SK-N-SH (cell line): ENCODE data around the gene NUP210L. TPM values are rescaled to one million over a fixed set of nuclear protein-coding genes. Genes with fewer than 3 reads are reported as not detected.

Experiments
- CTCF ChIA-PET: fragments of 300-600, 350-600 bp; formaldehyde crosslinking; extraction: SDS; loops from one replicate; lab custom pipeline; 2021; lab: Yijun Ruan, JAX
- POLR2A ChIA-PET: fragments of 350-600 bp; sonication (Branson Sonifier 250); formaldehyde crosslinking; extraction: SDS; loops from one replicate; lab custom pipeline; 2020; ENCODE audit warnings: antibody characterized with exemption, inconsistent platforms; lab: Yijun Ruan, JAX
- DNase-seq: peaks from one replicate; pipeline ENCODE4 v3.0.0; 2012
- H2AFZ ChIP-seq: fragments of 200-600 bp; sonication (generic); 2 replicates; pipeline ENCODE4 v1.8.1; 2016; ENCODE audit warnings: antibody characterized with exemption, mild to moderate bottlenecking, low read depth
- H3F3A ChIP-seq: fragments of 200-600 bp; sonication (generic); replicated peaks from 2 replicates; pipeline ENCODE3; 2016; ENCODE audit warnings: antibody characterized with exemption, mild to moderate bottlenecking; ENCODE audit not compliant: insufficient read depth
- H3K27ac ChIP-seq, 2 experiments: fragments of 200-500 bp in 1 of 2; fragments of 200-600 bp in 1 of 2; sonication (Bioruptor generic) in 1 of 2; sonication (generic), shearing (Covaris generic) in 1 of 2; 2 replicates each; pipeline versions ENCODE4 v1.5.1 to v1.6.1; 2014 to 2016; ENCODE audit warnings: low read depth in 2 of 2, inconsistent platforms in 1 of 2, low read length in 1 of 2, mild to moderate bottlenecking in 1 of 2, mixed read lengths in 1 of 2
- H3K27me3 ChIP-seq: fragments of 200-600 bp; sonication (generic), shearing (Covaris generic); 2 replicates; pipeline ENCODE4 v1.6.1; 2016; ENCODE audit warnings: mixed run types; ENCODE audit not compliant: insufficient read depth
- H3K36me3 ChIP-seq, 2 experiments: fragments of 200-500 bp in 1 of 2; fragments of 200-600 bp in 1 of 2; sonication (Bioruptor generic) in 1 of 2; sonication (generic) in 1 of 2; replicated peaks in 1 of 2; 2 replicates each; pipeline versions ENCODE3 to v1.5.1; 2014 to 2016; ENCODE audit warnings: low read length in 1 of 2, mild to moderate bottlenecking in 1 of 2; ENCODE audit not compliant: insufficient read depth in 2 of 2, control insufficient read depth in 1 of 2
- H3K4me1 ChIP-seq, 2 experiments: fragments of 200-500 bp in 1 of 2; fragments of 200-600 bp in 1 of 2; sonication (Bioruptor generic) in 1 of 2; sonication (generic), shearing (Covaris generic) in 1 of 2; 2 replicates each; pipeline versions ENCODE4 v1.5.1 to v1.6.1; 2014 to 2016; ENCODE audit warnings: low read depth in 1 of 2, low read length in 1 of 2, mixed run types in 1 of 2; ENCODE audit not compliant: insufficient read depth in 2 of 2, control insufficient read depth in 1 of 2
- H3K4me2 ChIP-seq: fragments of 200-600 bp; sonication (generic), shearing (Covaris generic); 2 replicates; pipeline ENCODE4 v1.6.1; 2017; ENCODE audit warnings: mixed run types
- H3K4me3 ChIP-seq, 2 experiments: fragments of 200-500 bp in 1 of 2; fragments of 200-600 bp in 1 of 2; sonication (Bioruptor generic) in 1 of 2; sonication (generic), shearing (Covaris generic) in 1 of 2; 2 replicates each; pipeline versions ENCODE4 v1.5.1 to v1.8.1; 2014 to 2016; ENCODE audit warnings: low read depth in 2 of 2, inconsistent platforms in 1 of 2, low read length in 1 of 2, mild to moderate bottlenecking in 1 of 2, mixed read lengths in 1 of 2, moderate library complexity in 1 of 2
- H3K79me2 ChIP-seq: fragments of 200-600 bp; sonication (generic); 2 replicates; pipeline ENCODE4 v1.8.1; 2017; ENCODE audit warnings: mild to moderate bottlenecking; ENCODE audit not compliant: insufficient read depth
- H3K9ac ChIP-seq: fragments of 200-600 bp; sonication (generic); 2 replicates; pipeline ENCODE4 v1.6.1; 2017; ENCODE audit warnings: mixed run types
- H3K9me2 ChIP-seq: fragments of 200-600 bp; sonication (generic); 2 replicates; pipeline ENCODE4 v1.6.1; 2017; ENCODE audit warnings: mixed run types
- H3K9me3 ChIP-seq: fragments of 200-600 bp; sonication (generic); 2 replicates; pipeline ENCODE4 v1.6.1; 2017; ENCODE audit warnings: mixed run types, mild to moderate bottlenecking, moderate library complexity
- H4K20me1 ChIP-seq: fragments of 200-600 bp; sonication (generic); 2 replicates; pipeline ENCODE4 v1.6.1; 2017; ENCODE audit warnings: mild to moderate bottlenecking, mixed run types; ENCODE audit not compliant: insufficient read depth
- EP300 ChIP-seq, 2 experiments: IDR thresholded peaks; 2 replicates each; pipeline versions ENCODE4 v1.4.0 to v1.6.1; 2012; ENCODE audit warnings: borderline replicate concordance in 1 of 2, low read depth in 1 of 2, low read length in 1 of 2
- EZH2phosphoT487 ChIP-seq: fragments of 200-600 bp; sonication (generic); IDR thresholded peaks from 2 replicates; pipeline ENCODE4 v1.6.1; 2017; ENCODE audit warnings: low read depth, mixed run types, mild to moderate bottlenecking, antibody characterized with exemption, moderate library complexity, borderline replicate concordance
- FOXJ3 ChIP-seq: sonication (generic); formaldehyde crosslinking; IDR thresholded peaks from 2 replicates; pipeline ENCODE4 v1.5.1; 2020; ENCODE audit warnings: mild to moderate bottlenecking, missing genetic modification reagents
- FOXM1 ChIP-seq: IDR thresholded peaks from 2 replicates; pipeline ENCODE4 v1.4.0; 2012; ENCODE audit warnings: low read depth, mild to moderate bottlenecking
- GABPA ChIP-seq: IDR thresholded peaks from 2 replicates; pipeline ENCODE4 v1.4.0; 2012; ENCODE audit warnings: low read depth, mild to moderate bottlenecking
- GATA2 ChIP-seq: sonication (generic); formaldehyde crosslinking; IDR thresholded peaks from 2 replicates; pipeline ENCODE4 v1.5.0; 2020; ENCODE audit warnings: mild to moderate bottlenecking, missing genetic modification reagents
- MEF2A ChIP-seq: IDR thresholded peaks from 2 replicates; pipeline ENCODE4 v1.4.0; 2012; ENCODE audit warnings: low read depth, borderline replicate concordance
- MXI1 ChIP-seq: IDR thresholded peaks from 2 replicates; pipeline ENCODE4 v1.6.1; 2012; ENCODE audit warnings: mild to moderate bottlenecking, low read depth, low read length, improper control_type of control experiment
- NFIC ChIP-seq: IDR thresholded peaks from 2 replicates; pipeline ENCODE4 v1.4.0; 2012; ENCODE audit warnings: borderline replicate concordance
- NRF1 ChIP-seq: IDR thresholded peaks from 2 replicates; pipeline ENCODE4 v1.6.1; 2012; ENCODE audit warnings: low read depth, mild to moderate bottlenecking, low read length
- POLR2AphosphoS5 ChIP-seq: IDR thresholded peaks from 2 replicates; pipeline ENCODE4 v1.6.1; 2012; ENCODE audit warnings: low read depth, low read length
- RAD21 ChIP-seq: IDR thresholded peaks from 2 replicates; pipeline ENCODE4 v1.6.1; 2012; ENCODE audit warnings: mild to moderate bottlenecking, low read length
- RFX5 ChIP-seq: IDR thresholded peaks from 2 replicates; pipeline ENCODE4 v1.6.1; 2012; ENCODE audit warnings: mild to moderate bottlenecking, improper control_type of control experiment, low read length
- SIN3A ChIP-seq: IDR thresholded peaks from 2 replicates; pipeline ENCODE4 v1.6.1; 2012; ENCODE audit warnings: low read depth, mild to moderate bottlenecking, low read length, moderate library complexity, borderline replicate concordance
- TAF1 ChIP-seq: IDR thresholded peaks from 2 replicates; pipeline ENCODE4 v1.6.1; 2012; ENCODE audit warnings: low read depth, mild to moderate bottlenecking, low read length, moderate library complexity, borderline replicate concordance
- WGBS: methylation state at CpG from one replicate; pipeline ENCODE4 v1.1.6; 2017; ENCODE audit warnings: low lambda C conversion rate; 5-methylcytosine and 5-hydroxymethylcytosine counted together
- polyA plus RNA-seq, 3 experiments: library from polyadenylated mRNA; depleted of rRNA; stranded (reverse); fragments of >200 nt; gene quantifications; 2 replicates each; pipeline ENCODE4 v1.2.3, GENCODE V29; 2012
- TF ChIP-seq, protein P1 (sequence below): fragments of 150-350 bp; IDR thresholded peaks from 2 replicates; pipeline ENCODE4 v1.6.1; 2016; ENCODE audit warnings: mild to moderate bottlenecking, low read depth, low read length
- TF ChIP-seq, protein P2 (sequence below): IDR thresholded peaks from 2 replicates; pipeline ENCODE4 v1.6.1; 2012; ENCODE audit warnings: mild to moderate bottlenecking, low read depth, low read length, moderate library complexity
- TF ChIP-seq, protein P3 (sequence below): IDR thresholded peaks from 2 replicates; pipeline ENCODE4 v1.4.0; 2012; ENCODE audit warnings: low read depth, borderline replicate concordance
- TF ChIP-seq, protein P4 (sequence below): fragments of 150-350 bp; IDR thresholded peaks from 2 replicates; pipeline ENCODE4 v1.6.1; 2017; ENCODE audit warnings: antibody characterized with exemption, low read length, low read depth, borderline replicate concordance
- TF ChIP-seq, protein P5 (sequence below): IDR thresholded peaks from 2 replicates; pipeline ENCODE4; 2012

Gene NUP210L
- polyA plus RNA-seq, 1 of the 3 experiments (the other 2 are of a cell fraction) = not detected

DNA sequence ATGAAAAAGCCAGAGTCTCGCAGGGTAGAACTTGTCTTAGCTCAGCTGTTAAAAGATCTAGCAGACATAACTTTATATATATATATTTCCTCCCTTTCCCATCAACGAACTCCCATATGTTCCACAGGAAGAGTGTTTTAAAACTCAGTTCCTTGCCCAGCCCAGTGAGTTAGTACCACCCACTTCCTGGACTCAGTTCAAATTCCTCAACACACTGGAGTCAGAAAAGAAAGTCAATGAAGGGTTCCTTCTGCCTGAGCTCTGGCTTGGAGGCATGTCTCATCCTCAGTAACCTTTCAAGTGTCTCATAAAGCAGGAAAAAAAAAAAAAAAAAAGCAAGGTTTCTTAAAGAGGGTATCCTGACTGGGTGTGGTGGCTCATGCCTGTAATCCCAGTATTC is 21.5 kb upstream of the NUP210L start:
- POLR2A ChIA-PET = no interaction called here
- H3K9me3 ChIP-seq = no peaks in the 10 kb centered on the region
- peaks cover 99% of the 10 kb centered on the region for H3K79me2 ChIP-seq
- CTCF ChIA-PET = interaction anchor here (1.9 kb wide), 1 partner anchor 23 kb away, joined by 6 read pairs; no protein-coding TSS in a partner anchor
- H3K36me3 ChIP-seq = peaks cover 49 to 72% of the 10 kb centered on the region in 2 experiments
- H4K20me1 ChIP-seq = peaks cover 98% of the 10 kb centered on the region
- WGBS = 86% methylated on average over 2 of the region's 2 CpGs
- no peak overlapping the region for H3K27ac ChIP-seq
- H3K4me1 ChIP-seq = peaks cover 30 to 39% of the 10 kb centered on the region in 2 experiments; a peak in 3 of 4 replicates
- DNase-seq = no peak
- H3F3A ChIP-seq = peaks cover 6% of the 10 kb centered on the region
- no peaks in the 10 kb centered on the region for H3K9me2 ChIP-seq
- no peak overlapping the region for H3K9ac ChIP-seq
- no peak for TF ChIP-seq RAD21
- no peak for TF ChIP-seq GATA2 (CRISPR knock-in tag)
- TF ChIP-seq RFX5 = no peak
- TF ChIP-seq POLR2AphosphoS5 = no peak
- TF ChIP-seq EP300 (IDR thresholded peaks at IDR 0.05; ENCODE audit: borderline replicate concordance in 1 of 2, low read depth in 1 of 2, low read length in 1 of 2) = no peak
- no peak for TF ChIP-seq SIN3A
- TF ChIP-seq, protein P1, sequence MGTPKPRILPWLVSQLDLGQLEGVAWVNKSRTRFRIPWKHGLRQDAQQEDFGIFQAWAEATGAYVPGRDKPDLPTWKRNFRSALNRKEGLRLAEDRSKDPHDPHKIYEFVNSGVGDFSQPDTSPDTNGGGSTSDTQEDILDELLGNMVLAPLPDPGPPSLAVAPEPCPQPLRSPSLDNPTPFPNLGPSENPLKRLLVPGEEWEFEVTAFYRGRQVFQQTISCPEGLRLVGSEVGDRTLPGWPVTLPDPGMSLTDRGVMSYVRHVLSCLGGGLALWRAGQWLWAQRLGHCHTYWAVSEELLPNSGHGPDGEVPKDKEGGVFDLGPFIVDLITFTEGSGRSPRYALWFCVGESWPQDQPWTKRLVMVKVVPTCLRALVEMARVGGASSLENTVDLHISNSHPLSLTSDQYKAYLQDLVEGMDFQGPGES = no peak
- TF ChIP-seq EZH2phosphoT487 = no peak
- TF ChIP-seq FOXJ3 (CRISPR knock-in tag) = no peak
- TF ChIP-seq NFIC = no peak
- TF ChIP-seq, protein P2, sequence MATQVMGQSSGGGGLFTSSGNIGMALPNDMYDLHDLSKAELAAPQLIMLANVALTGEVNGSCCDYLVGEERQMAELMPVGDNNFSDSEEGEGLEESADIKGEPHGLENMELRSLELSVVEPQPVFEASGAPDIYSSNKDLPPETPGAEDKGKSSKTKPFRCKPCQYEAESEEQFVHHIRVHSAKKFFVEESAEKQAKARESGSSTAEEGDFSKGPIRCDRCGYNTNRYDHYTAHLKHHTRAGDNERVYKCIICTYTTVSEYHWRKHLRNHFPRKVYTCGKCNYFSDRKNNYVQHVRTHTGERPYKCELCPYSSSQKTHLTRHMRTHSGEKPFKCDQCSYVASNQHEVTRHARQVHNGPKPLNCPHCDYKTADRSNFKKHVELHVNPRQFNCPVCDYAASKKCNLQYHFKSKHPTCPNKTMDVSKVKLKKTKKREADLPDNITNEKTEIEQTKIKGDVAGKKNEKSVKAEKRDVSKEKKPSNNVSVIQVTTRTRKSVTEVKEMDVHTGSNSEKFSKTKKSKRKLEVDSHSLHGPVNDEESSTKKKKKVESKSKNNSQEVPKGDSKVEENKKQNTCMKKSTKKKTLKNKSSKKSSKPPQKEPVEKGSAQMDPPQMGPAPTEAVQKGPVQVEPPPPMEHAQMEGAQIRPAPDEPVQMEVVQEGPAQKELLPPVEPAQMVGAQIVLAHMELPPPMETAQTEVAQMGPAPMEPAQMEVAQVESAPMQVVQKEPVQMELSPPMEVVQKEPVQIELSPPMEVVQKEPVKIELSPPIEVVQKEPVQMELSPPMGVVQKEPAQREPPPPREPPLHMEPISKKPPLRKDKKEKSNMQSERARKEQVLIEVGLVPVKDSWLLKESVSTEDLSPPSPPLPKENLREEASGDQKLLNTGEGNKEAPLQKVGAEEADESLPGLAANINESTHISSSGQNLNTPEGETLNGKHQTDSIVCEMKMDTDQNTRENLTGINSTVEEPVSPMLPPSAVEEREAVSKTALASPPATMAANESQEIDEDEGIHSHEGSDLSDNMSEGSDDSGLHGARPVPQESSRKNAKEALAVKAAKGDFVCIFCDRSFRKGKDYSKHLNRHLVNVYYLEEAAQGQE = no peak
- TF ChIP-seq MEF2A = no peak
- no peak for TF ChIP-seq FOXM1
- no peak for TF ChIP-seq TAF1
- TF ChIP-seq, protein P3, sequence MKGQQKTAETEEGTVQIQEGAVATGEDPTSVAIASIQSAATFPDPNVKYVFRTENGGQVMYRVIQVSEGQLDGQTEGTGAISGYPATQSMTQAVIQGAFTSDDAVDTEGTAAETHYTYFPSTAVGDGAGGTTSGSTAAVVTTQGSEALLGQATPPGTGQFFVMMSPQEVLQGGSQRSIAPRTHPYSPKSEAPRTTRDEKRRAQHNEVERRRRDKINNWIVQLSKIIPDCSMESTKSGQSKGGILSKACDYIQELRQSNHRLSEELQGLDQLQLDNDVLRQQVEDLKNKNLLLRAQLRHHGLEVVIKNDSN = no peak
- no peak for TF ChIP-seq NRF1
- no peak for TF ChIP-seq MXI1
- no peak for TF ChIP-seq GABPA
- TF ChIP-seq, protein P4, sequence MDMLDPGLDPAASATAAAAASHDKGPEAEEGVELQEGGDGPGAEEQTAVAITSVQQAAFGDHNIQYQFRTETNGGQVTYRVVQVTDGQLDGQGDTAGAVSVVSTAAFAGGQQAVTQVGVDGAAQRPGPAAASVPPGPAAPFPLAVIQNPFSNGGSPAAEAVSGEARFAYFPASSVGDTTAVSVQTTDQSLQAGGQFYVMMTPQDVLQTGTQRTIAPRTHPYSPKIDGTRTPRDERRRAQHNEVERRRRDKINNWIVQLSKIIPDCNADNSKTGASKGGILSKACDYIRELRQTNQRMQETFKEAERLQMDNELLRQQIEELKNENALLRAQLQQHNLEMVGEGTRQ = no peak
- TF ChIP-seq, protein P5, sequence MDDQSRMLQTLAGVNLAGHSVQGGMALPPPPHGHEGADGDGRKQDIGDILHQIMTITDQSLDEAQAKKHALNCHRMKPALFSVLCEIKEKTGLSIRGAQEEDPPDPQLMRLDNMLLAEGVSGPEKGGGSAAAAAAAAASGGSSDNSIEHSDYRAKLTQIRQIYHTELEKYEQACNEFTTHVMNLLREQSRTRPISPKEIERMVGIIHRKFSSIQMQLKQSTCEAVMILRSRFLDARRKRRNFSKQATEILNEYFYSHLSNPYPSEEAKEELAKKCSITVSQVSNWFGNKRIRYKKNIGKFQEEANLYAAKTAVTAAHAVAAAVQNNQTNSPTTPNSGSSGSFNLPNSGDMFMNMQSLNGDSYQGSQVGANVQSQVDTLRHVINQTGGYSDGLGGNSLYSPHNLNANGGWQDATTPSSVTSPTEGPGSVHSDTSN = no peak
- 0 out of 2 replicates have a peak overlapping the region, but pooled peaks have one; percentile 23 for H3K4me2 ChIP-seq
- no peaks in the 10 kb centered on the region for H3K27me3 ChIP-seq
- no peak overlapping the region for H2AFZ ChIP-seq
- H3K4me3 ChIP-seq = no peak overlapping the region
